Lung (tissue), 12 donors: ENCODE measurements around the gene CSF1R. TPM values are rescaled to one million over a fixed set of nuclear protein-coding genes. Genes with fewer than 3 reads are reported as not detected.

ENCODE experiments used
- ATAC-seq: fragments of 200-7000 bp; cut with Tn5 transposase; one replicate; pipeline ENCODE4 v1.9.1; 2020; ENCODE audit warnings: moderate number of reproducible peaks; ENCODE audit not compliant: insufficient read depth, low FRiP score
- DNase-seq, 3 donors: peaks; one replicate each; pipeline ENCODE4 v3.0.0-alpha.2; 2013 to 2017
- H3K27ac ChIP-seq, 2 donors: one replicate each; pipeline ENCODE4 v1.5.1; 2013; ENCODE audit warnings: mild to moderate bottlenecking in 2 of 2, moderate library complexity in 2 of 2, control low read depth in 1 of 2, inconsistent platforms in 1 of 2, low read depth in 1 of 2, low read length in 1 of 2
- H3K27me3 ChIP-seq, 3 donors: one replicate each; pipeline ENCODE4 v1.5.1; 2013; ENCODE audit warnings: low read length in 2 of 3; ENCODE audit not compliant: control insufficient read depth in 3 of 3, insufficient read depth in 3 of 3
- H3K36me3 ChIP-seq, 4 donors: one replicate each; pipeline ENCODE4 v1.5.1; 2013; ENCODE audit warnings: low read length in 4 of 4, mild to moderate bottlenecking in 1 of 4, moderate library complexity in 1 of 4; ENCODE audit not compliant: control insufficient read depth in 4 of 4, insufficient read depth in 4 of 4
- H3K4me1 ChIP-seq, 5 donors: one replicate each; pipeline ENCODE4 v1.5.1; 2013; ENCODE audit warnings: low read length in 5 of 5, mild to moderate bottlenecking in 2 of 5, moderate library complexity in 1 of 5; ENCODE audit not compliant: control insufficient read depth in 5 of 5, insufficient read depth in 5 of 5
- H3K4me3 ChIP-seq: one replicate; pipeline ENCODE4 v1.5.1; 2013; ENCODE audit warnings: mild to moderate bottlenecking, control low read depth, moderate library complexity
- H3K9ac ChIP-seq, 2 donors: one replicate each; pipeline ENCODE4 v1.5.1; 2013; ENCODE audit warnings: low read length in 2 of 2, control low read depth in 1 of 2; ENCODE audit not compliant: insufficient read depth in 1 of 2
- H3K9me3 ChIP-seq, 4 donors: one replicate each; pipeline ENCODE4 v1.5.1; 2013; ENCODE audit warnings: low read length in 3 of 4, mild to moderate bottlenecking in 1 of 4, moderate library complexity in 1 of 4; ENCODE audit not compliant: control insufficient read depth in 4 of 4, insufficient read depth in 3 of 4
- WGBS, 2 donors: extraction: QIAGEN DNeasy Blood & Tissue Kit; methylation state at CpG; one replicate each; pipeline ENCODE4 v1.1.7; 2013; 5-methylcytosine and 5-hydroxymethylcytosine counted together
- polyA plus RNA-seq, 2 donors: library from polyadenylated mRNA; stranded (reverse); fragments of 200-250 nt; gene quantifications; one replicate each; pipeline ENCODE4 v1.2.1, GENCODE V29; 2013
- total RNA-seq, 2 donors: library from RNA; depleted of rRNA in 1 of 2; stranded (reverse); fragments of >200 nt in 1 of 2; gene quantifications; one replicate each; pipeline ENCODE4 v1.2.1, GENCODE V29; 2014 to 2021
- TF ChIP-seq, protein P1 (sequence below): IDR thresholded peaks from 2 replicates; pipeline ENCODE4 v1.5.1; 2012; ENCODE audit warnings: mild to moderate bottlenecking; ENCODE audit errors: control extremely low read depth, extremely low read depth
- donor health status: control.
- donor health status: control.
- donor health status: Bipolar disorder and iron deficiency.
- donor health status: healthy.
- donor health status: DM: yes; HTN: yes; CAD: no.

The CSF1R gene
- total and polyA plus RNA-seq, 4 donors, result 13.0 to 65.0 (median 40.7) TPM

DNA sequence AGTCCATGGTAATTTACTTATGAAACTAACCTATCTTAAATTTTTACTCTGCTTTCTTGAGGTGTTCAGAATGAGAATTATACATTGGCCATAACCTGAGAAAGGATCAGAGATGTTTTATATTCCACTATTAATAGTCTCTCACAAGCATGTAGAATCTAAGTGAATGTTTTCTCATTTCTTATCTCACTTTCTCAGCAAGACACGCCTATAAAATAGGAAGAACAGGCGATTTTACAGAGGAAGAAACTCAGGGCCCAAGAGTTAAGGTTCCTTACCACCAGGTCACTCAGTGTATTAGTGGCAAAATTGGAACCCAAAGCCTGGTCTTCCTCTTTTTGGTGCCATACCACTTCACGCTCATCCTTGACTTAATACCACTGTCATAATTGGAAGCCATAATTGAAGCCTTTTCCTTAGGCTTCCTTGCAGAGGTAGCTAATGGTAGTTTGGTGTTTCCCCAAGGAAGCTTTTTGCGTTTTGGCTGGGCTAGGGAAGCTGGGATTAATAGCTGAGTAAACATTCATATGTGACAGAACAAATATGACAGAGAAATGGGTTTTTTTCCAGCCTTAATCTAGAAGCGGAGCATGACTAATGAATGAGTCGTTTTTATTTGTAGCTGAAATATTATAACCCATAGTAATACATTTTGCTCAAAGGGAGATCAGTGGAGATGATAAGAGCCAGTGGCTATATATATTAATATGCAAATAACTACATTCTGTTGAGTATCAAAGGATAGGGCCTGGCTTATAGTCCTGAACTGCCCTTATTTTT lies 68.9 kb downstream of the CSF1R start:
- peaks cover 0 to 8% (median 6%) of the 10 kb centered on the region in 4 donors for H3K9me3 ChIP-seq
- 78 to 85% methylated on average over 6 of the region's 6 CpGs for WGBS, 2 donors
- TF ChIP-seq, protein P1, sequence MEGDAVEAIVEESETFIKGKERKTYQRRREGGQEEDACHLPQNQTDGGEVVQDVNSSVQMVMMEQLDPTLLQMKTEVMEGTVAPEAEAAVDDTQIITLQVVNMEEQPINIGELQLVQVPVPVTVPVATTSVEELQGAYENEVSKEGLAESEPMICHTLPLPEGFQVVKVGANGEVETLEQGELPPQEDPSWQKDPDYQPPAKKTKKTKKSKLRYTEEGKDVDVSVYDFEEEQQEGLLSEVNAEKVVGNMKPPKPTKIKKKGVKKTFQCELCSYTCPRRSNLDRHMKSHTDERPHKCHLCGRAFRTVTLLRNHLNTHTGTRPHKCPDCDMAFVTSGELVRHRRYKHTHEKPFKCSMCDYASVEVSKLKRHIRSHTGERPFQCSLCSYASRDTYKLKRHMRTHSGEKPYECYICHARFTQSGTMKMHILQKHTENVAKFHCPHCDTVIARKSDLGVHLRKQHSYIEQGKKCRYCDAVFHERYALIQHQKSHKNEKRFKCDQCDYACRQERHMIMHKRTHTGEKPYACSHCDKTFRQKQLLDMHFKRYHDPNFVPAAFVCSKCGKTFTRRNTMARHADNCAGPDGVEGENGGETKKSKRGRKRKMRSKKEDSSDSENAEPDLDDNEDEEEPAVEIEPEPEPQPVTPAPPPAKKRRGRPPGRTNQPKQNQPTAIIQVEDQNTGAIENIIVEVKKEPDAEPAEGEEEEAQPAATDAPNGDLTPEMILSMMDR, result no peak
- H3K4me1 ChIP-seq, result peaks cover 0 to 15% (median 0%) of the 10 kb centered on the region in 5 donors
- H3K4me3 ChIP-seq, result no peak overlapping the region
- DNase-seq (no peak), ATAC-seq (no peak)
- H3K27ac ChIP-seq, result no peak overlapping the region
- H3K36me3 ChIP-seq, result peaks cover 23 to 68% (median 45%) of the 10 kb centered on the region in 4 donors
- H3K27me3 ChIP-seq, result no peaks in the 10 kb centered on the region
- H3K9ac ChIP-seq, result no peak overlapping the region

DNA sequence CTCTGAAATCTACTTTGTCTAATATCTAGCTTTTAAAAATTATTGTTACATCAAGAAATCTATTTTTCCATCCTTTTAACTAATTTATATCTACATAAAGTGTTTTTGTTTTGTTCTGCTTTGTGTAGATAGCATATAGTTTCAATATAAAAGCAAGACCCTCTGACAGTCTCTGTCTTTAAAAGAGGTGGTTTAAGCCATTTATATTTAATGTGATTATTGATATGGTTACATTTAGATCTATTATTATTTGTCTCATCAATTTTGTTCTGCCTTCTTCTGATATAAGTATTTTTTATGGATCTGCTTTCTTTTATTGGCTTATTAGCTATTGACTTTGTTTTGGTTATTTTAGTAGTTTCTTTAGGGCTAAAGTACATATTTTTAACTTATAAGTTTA lies 69.8 kb downstream of the CSF1R start:
- Histone ChIP-seq H3K36me3 (peaks cover 26 to 74% (median 52%) of the 10 kb centered on the region in 4 donors), H3K9ac (no peak overlapping the region), H3K9me3 (peaks cover 0 to 8% (median 6%) of the 10 kb centered on the region in 4 donors), H3K4me1 (peaks cover 0 to 10% (median 0%) of the 10 kb centered on the region in 5 donors), H3K4me3 (no peak overlapping the region), H3K27ac (no peak overlapping the region), H3K27me3 (no peaks in the 10 kb centered on the region)
- TF ChIP-seq, protein P1, result no peak
- ATAC-seq, result no peak
- DNase-seq, result no peak

DNA sequence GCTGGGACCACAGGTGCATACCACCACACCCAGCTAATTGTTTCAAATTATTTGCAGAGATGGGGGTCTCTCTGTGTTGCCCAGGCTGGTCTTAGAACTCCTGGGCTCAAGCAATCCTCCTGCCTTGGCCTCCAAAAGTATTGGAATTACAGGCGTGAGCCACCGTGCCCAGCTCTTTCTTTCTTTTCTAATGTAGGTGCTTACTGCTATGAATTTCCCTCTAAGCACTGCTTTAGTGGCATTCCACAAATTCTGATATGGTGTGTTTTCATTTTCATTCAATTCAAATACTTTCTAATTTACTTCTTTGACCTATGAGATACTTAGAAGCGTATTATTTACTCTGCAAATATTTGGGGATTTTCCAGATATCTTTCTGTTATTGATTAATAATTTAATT lies 70.9 kb downstream of the CSF1R start:
- DNase-seq, result no peak
- peaks cover 33 to 73% (median 58%) of the 10 kb centered on the region in 4 donors for H3K36me3 ChIP-seq
- no peak overlapping the region for H3K9ac ChIP-seq
- no peak overlapping the region for H3K4me3 ChIP-seq
- TF ChIP-seq, protein P1, result no peak
- no peak for ATAC-seq
- no peaks in the 10 kb centered on the region for H3K27me3 ChIP-seq
- H3K9me3 ChIP-seq, result peaks cover 0 to 8% (median 6%) of the 10 kb centered on the region in 4 donors
- WGBS, 2 donors, result 99% methylated on average over 3 of the region's 3 CpGs
- H3K27ac ChIP-seq, result no peak overlapping the region
- no peaks in the 10 kb centered on the region for H3K4me1 ChIP-seq
